Prostate gland (tissue), 2 donors: ENCODE results near the gene OTULIN.

Experiments
- POLR2A ChIP-seq: fragments of 450-650 bp; IDR thresholded peaks from one replicate; pipeline ENCODE4 v1.6.1; 2016; ENCODE audit warnings: antibody characterized with exemption, mild to moderate bottlenecking
- POLR2AphosphoS5 ChIP-seq: sonication (generic); formaldehyde crosslinking; IDR thresholded peaks from one replicate; pipeline ENCODE4 v1.6.1; 2017; ENCODE audit warnings: antibody characterized with exemption
- TF ChIP-seq, protein P1 (sequence below), 4 experiments: fragments of 200-600 bp in 2 of 4; fragments of 450-650 bp in 2 of 4; sonication (generic) in 2 of 4; IDR thresholded peaks; 1 replicate in 3 of 4; 2 replicates in 1 of 4; pipeline ENCODE4 v1.5.1; 2016 to 2019; ENCODE audit warnings: antibody characterized with exemption in 4 of 4, mild to moderate bottlenecking in 2 of 4, moderate library complexity in 2 of 4

DNA sequence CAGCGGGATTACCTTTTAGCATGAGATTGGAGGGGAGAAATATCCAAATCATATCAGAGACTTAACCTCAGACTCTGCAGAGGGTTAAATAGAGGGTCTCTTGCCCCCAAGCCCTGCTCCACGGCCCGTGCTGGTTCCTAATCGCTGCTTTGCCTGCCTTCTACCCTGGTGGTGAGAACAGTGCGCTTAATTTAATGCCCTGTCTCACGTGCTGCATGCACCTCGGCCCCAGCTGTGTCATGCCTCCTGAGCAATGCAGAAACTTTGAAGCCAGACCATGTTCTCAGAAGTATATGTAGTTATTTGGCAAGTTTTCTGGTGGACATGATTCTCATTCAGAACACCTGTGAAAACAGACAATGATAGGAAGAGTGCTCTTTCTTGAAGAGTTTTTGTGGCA is 1.4 kb downstream of the OTULIN start:
- TF ChIP-seq, protein P1, sequence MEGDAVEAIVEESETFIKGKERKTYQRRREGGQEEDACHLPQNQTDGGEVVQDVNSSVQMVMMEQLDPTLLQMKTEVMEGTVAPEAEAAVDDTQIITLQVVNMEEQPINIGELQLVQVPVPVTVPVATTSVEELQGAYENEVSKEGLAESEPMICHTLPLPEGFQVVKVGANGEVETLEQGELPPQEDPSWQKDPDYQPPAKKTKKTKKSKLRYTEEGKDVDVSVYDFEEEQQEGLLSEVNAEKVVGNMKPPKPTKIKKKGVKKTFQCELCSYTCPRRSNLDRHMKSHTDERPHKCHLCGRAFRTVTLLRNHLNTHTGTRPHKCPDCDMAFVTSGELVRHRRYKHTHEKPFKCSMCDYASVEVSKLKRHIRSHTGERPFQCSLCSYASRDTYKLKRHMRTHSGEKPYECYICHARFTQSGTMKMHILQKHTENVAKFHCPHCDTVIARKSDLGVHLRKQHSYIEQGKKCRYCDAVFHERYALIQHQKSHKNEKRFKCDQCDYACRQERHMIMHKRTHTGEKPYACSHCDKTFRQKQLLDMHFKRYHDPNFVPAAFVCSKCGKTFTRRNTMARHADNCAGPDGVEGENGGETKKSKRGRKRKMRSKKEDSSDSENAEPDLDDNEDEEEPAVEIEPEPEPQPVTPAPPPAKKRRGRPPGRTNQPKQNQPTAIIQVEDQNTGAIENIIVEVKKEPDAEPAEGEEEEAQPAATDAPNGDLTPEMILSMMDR (IDR thresholded peaks at IDR 0.05) = peak in 2 of 4 experiments; percentile 35 to 44
- no peak for TF ChIP-seq POLR2A
- TF ChIP-seq POLR2AphosphoS5 = peak; percentile 50
